ENCODE results near the gene KAT8.
"Not testable (repeated sequence)": the region's sequence is repeated elsewhere in the genome, so short reads cannot be mapped to it uniquely, and the experiment has no call there.

Gene KAT8

DNA sequence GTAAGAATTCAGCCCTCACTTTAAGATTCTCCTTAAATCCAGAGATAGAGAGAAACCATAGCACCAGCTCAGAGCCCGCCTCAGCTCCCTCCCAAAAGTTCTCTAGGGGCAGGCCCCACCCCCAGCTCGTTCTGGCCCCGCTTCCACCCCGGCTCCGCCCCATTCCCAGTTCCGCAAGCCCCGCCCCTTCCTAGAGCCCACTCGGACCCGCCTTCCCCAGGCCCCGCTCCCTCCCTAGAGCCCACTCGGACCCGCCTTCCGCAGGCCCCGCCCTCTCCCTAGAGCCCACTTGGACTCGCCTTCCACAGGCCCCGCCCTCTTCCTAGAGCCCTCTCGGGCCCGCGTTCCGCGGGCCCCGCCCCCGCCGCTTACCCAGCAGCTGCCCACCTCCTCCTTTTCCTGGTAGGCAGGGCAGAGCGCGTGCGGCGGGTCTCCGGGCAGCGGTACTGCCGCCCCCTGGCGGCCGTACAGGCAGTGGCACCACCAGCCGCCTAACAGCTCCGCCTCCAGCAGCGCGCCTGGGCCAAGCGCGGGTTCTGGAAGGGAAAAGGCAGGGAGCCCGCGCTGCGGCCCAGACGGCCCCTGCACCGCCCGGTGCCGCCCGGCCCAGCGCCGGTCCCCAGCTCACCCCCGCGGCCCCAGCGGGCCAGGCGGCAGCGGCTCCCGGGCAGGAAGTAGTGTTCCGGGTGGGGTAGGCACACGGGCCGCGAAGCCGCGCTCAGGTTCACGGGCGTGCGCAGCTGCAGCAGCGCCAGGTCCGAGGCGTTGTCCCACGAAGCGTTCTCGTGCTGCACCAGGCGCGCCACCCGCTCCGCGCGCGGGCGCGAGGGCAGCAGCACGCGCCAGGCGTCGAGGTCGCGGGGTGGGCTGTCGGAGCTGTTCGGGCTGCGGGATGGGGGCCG, 24.9 kb downstream of the KAT8 start:
- peak overlapping the region; percentile 94 for H3K9ac ChIP-seq (ENCODE audit: insufficient read length, low read depth)
- TF ChIP-seq ZNF274 (IDR thresholded peaks at IDR 0.05; ENCODE audit: low read depth, low read length) (no peak), YY1 (IDR thresholded peaks at IDR 0.05; ENCODE audit: insufficient read depth, insufficient read length) (no peak), SUZ12 (IDR thresholded peaks at IDR 0.05; ENCODE audit: extremely low read depth, insufficient read depth, insufficient read length) (no peak)
- H3K4me1 ChIP-seq (ENCODE audit: insufficient read depth, insufficient read length), result peaks cover 29% of the 10 kb centered on the region
- peak; percentile 99 for DNase-seq (ENCODE audit: low read depth, low spot score)
- H3K9me3 ChIP-seq (ENCODE audit: insufficient read depth, low read length), result no peaks in the 10 kb centered on the region
- H3K4me3 ChIP-seq (ENCODE audit: insufficient read length, low read depth), result peak overlapping the region; percentile 49
- no peaks in the 10 kb centered on the region for H3K36me3 ChIP-seq (ENCODE audit: insufficient read depth, insufficient read length, low read length)
- peaks cover 13% of the 10 kb centered on the region for H3K27me3 ChIP-seq (ENCODE audit: insufficient read depth, insufficient read length)

DNA sequence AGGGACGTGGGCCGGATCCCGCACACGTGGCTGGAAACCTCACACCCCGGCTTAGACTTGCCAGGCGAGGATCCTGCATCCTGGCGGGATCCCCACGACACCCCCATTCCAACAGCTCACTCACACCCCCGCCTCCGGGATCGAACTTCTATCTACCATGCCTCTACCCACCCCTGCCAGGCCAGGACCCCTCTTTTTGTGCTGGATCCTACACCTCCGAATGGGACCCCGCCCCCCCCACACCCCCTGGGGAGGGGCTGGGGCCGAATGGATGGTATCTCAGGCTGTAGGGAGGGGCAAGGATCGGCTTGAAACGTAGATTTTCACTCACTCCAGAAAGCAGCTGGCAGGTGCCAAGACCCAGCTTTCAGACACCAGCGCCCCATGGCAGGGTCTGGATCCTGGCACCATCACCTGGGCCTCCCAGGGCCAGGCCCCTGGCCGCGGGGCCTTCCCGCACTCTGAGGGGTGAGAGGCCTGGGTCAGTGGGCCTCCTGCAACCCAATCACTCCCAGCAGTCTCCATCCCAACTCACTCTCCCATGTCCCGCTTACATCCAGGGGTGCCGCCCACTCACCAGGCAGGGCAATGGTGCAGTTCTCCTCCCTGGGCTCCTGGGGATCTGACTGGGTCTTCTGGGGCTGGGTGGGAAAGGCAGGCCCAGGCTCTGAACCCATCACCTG, 25.7 kb downstream of the KAT8 start:
- peaks cover 31% of the 10 kb centered on the region for H3K4me1 ChIP-seq (ENCODE audit: insufficient read depth, insufficient read length)
- peak overlapping the region; percentile 49 for H3K4me3 ChIP-seq (ENCODE audit: insufficient read length, low read depth)
- H3K27me3 ChIP-seq (ENCODE audit: insufficient read depth, insufficient read length), result peaks cover 13% of the 10 kb centered on the region
- H3K9ac ChIP-seq (ENCODE audit: insufficient read length, low read depth), result peak overlapping the region; percentile 94
- no peaks in the 10 kb centered on the region for H3K36me3 ChIP-seq (ENCODE audit: insufficient read depth, insufficient read length, low read length)
- no peak for DNase-seq (ENCODE audit: low read depth, low spot score)
- TF ChIP-seq ZNF274 (IDR thresholded peaks at IDR 0.05; ENCODE audit: low read depth, low read length) (no peak), SUZ12 (IDR thresholded peaks at IDR 0.05; ENCODE audit: extremely low read depth, insufficient read depth, insufficient read length) (no peak), YY1 (IDR thresholded peaks at IDR 0.05; ENCODE audit: insufficient read depth, insufficient read length) (no peak)
- no peaks in the 10 kb centered on the region for H3K9me3 ChIP-seq (ENCODE audit: insufficient read depth, low read length)

DNA sequence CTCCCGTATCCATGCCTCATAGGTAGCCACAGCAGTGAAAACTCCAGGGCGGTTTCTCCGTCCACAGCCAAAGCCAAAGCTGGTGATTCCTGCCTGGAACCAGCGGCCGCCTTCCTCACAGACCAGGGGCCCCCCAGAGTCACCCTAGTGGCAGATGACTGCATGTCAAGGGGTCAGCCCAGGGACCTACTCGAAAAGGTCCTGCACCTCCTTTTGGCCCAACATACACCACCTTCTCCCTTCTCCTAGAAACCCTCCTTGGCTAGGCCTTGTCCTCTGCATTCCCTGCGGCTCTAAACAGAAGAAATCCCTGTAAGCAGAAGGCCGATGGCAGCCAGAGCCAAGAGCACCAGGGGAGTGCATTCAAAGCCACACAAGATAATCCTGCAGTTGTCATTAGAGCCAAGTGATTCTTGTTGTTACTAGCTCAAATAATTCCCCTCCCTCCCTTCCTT, 26.3 kb downstream of the KAT8 start:
- peaks cover 30% of the 10 kb centered on the region for H3K4me1 ChIP-seq (ENCODE audit: insufficient read depth, insufficient read length)
- no peak overlapping the region for H3K4me3 ChIP-seq (ENCODE audit: insufficient read length, low read depth)
- no peaks in the 10 kb centered on the region for H3K9me3 ChIP-seq (ENCODE audit: insufficient read depth, low read length)
- no peak for DNase-seq (ENCODE audit: low read depth, low spot score)
- no peak for TF ChIP-seq ZNF274 (IDR thresholded peaks at IDR 0.05; ENCODE audit: low read depth, low read length)
- no peak for TF ChIP-seq SUZ12 (IDR thresholded peaks at IDR 0.05; ENCODE audit: extremely low read depth, insufficient read depth, insufficient read length)
- no peak for TF ChIP-seq YY1 (IDR thresholded peaks at IDR 0.05; ENCODE audit: insufficient read depth, insufficient read length)
- no peaks in the 10 kb centered on the region for H3K36me3 ChIP-seq (ENCODE audit: insufficient read depth, insufficient read length, low read length)
- H3K9ac ChIP-seq (ENCODE audit: insufficient read length, low read depth), result no peak overlapping the region
- H3K27me3 ChIP-seq (ENCODE audit: insufficient read depth, insufficient read length), result peaks cover 13% of the 10 kb centered on the region

DNA sequence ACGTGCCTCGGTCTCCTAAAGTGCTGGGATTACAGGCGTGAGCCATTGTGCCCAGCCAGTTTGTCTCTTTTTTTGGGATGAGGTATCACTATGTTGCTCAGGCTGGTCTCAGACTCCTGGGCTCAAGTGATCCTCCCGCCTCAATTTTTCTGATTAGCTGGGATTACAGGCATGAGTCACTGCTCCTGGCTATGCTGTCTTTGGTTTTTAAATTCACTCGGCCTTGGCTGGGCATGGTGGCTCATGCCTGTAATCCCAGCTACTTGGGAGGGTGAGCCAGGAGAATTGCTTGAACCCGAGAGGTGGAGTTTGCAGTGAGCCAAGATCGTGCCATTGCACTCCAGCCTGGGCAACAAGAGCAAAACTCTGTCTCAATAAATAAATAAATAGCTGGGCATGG, 27.0 kb downstream of the KAT8 start:
- H3K4me3 ChIP-seq (ENCODE audit: insufficient read length, low read depth); DNase-seq (ENCODE audit: low read depth, low spot score): not testable (repeated sequence)

DNA sequence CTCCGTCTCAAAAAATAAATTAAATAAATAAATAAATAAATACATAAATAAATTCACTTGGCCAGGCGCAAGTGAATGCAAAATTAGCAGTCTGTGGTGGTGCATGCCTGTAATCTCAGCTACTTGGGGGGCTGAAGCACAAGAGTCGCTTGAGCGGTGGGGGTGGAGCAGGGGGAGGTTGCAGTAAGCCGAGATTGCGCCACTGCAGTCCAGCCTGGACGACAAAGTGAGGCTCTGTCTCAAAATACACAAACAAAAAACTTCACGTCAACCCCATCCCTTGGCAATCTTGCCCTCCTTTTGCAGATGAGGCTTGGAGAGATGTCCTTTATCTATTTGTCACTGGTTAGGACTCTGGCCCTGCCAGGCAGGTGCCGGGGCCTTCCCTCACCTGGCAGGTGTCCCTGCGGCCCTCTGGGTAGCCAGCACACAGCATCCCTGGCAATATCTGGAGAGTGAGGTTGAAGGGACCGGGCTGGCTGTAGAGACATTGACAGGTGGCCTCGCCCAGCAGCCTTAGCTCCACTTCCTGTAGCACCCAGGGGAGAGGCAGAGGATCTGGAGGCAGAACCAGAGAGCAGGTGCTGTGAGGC, 28.0 kb downstream of the KAT8 start:
- Histone ChIP-seq H3K9me3 (ENCODE audit: insufficient read depth, low read length) (no peaks in the 10 kb centered on the region), H3K4me1 (ENCODE audit: insufficient read depth, insufficient read length) (peaks cover 28% of the 10 kb centered on the region), H3K9ac (ENCODE audit: insufficient read length, low read depth) (peak overlapping the region; percentile 36), H3K27me3 (ENCODE audit: insufficient read depth, insufficient read length) (peaks cover 13% of the 10 kb centered on the region), H3K4me3 (ENCODE audit: insufficient read length, low read depth) (no peak overlapping the region), H3K36me3 (ENCODE audit: insufficient read depth, insufficient read length, low read length) (no peaks in the 10 kb centered on the region)
- TF ChIP-seq ZNF274 (IDR thresholded peaks at IDR 0.05; ENCODE audit: low read depth, low read length) (no peak), YY1 (IDR thresholded peaks at IDR 0.05; ENCODE audit: insufficient read depth, insufficient read length) (no peak), SUZ12 (IDR thresholded peaks at IDR 0.05; ENCODE audit: extremely low read depth, insufficient read depth, insufficient read length) (no peak)
- DNase-seq (ENCODE audit: low read depth, low spot score), result no peak

More for the DNA sequence above, 27.0 kb downstream of the KAT8 start:
- peaks cover 29% of the 10 kb centered on the region for H3K4me1 ChIP-seq (ENCODE audit: insufficient read depth, insufficient read length)
- H3K9me3 ChIP-seq (ENCODE audit: insufficient read depth, low read length); H3K36me3 ChIP-seq (ENCODE audit: insufficient read depth, insufficient read length, low read length); H3K9ac ChIP-seq (ENCODE audit: insufficient read length, low read depth): not testable (repeated sequence)
- H3K27me3 ChIP-seq (ENCODE audit: insufficient read depth, insufficient read length), result peaks cover 13% of the 10 kb centered on the region

DNA sequence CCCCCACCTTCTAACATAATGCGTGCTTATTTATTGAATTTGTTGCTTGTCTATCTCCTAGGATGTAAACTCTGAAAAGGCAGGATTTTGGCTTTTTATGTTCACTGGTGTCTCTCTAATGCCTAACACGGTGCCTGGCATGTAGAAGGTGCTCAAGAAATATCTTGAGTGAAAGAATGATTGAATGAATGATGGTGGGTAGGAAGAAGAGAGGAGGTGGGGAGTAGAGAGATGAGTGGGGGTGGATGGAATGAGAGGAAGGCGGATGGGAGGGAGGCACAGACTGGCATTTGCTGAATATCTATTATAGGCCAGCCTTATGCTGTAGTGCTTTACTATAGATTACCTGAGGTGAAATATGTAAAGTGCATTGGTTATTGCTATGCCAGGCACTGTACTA, 30.1 kb downstream of the KAT8 start:
- peaks cover 24% of the 10 kb centered on the region for H3K4me1 ChIP-seq (ENCODE audit: insufficient read depth, insufficient read length)
- no peaks in the 10 kb centered on the region for H3K9me3 ChIP-seq (ENCODE audit: insufficient read depth, low read length)
- TF ChIP-seq SUZ12 (IDR thresholded peaks at IDR 0.05; ENCODE audit: extremely low read depth, insufficient read depth, insufficient read length) (no peak), ZNF274 (IDR thresholded peaks at IDR 0.05; ENCODE audit: low read depth, low read length) (no peak), YY1 (IDR thresholded peaks at IDR 0.05; ENCODE audit: insufficient read depth, insufficient read length) (no peak)
- no peaks in the 10 kb centered on the region for H3K36me3 ChIP-seq (ENCODE audit: insufficient read depth, insufficient read length, low read length)
- H3K27me3 ChIP-seq (ENCODE audit: insufficient read depth, insufficient read length), result peaks cover 13% of the 10 kb centered on the region
- H3K4me3 ChIP-seq (ENCODE audit: insufficient read length, low read depth), result no peak overlapping the region
- DNase-seq (ENCODE audit: low read depth, low spot score), result no peak
- no peak overlapping the region for H3K9ac ChIP-seq (ENCODE audit: insufficient read length, low read depth)

DNA sequence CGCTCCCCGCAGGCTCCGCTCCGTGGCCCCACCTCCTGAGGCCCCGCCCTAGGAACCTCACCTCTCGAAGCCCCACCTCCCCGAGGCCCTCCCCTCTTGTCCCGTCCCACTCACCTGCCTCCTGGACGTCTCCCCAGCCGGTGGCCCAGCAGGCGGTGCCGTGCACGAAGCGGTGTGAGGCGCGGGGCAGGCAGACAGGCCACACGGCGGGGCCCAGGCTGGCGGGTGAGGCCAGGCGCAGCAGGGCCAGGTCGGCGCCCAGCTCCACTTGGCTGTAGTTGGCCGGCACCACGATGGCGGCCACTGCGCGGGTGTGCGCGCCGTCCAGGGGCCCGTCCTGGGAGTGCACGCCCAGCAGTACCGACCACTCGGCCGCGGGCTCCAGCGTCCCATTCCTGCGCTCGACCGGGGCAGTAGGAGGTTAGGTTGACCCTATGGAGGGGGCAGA, 30.8 kb downstream of the KAT8 start:
- TF ChIP-seq YY1 (IDR thresholded peaks at IDR 0.05; ENCODE audit: insufficient read depth, insufficient read length) (no peak), ZNF274 (IDR thresholded peaks at IDR 0.05; ENCODE audit: low read depth, low read length) (no peak), SUZ12 (IDR thresholded peaks at IDR 0.05; ENCODE audit: extremely low read depth, insufficient read depth, insufficient read length) (no peak)
- Histone ChIP-seq H3K9me3 (ENCODE audit: insufficient read depth, low read length) (no peaks in the 10 kb centered on the region), H3K9ac (ENCODE audit: insufficient read length, low read depth) (no peak overlapping the region), H3K4me3 (ENCODE audit: insufficient read length, low read depth) (no peak overlapping the region), H3K36me3 (ENCODE audit: insufficient read depth, insufficient read length, low read length) (no peaks in the 10 kb centered on the region), H3K4me1 (ENCODE audit: insufficient read depth, insufficient read length) (peaks cover 18% of the 10 kb centered on the region), H3K27me3 (ENCODE audit: insufficient read depth, insufficient read length) (peaks cover 9% of the 10 kb centered on the region)
- DNase-seq (ENCODE audit: low read depth, low spot score), result no peak

All from NT2/D1 (cell line).